GM23338 (cell line): ENCODE results near the gene CHCHD6. TPM values are rescaled to one million over a fixed set of nuclear protein-coding genes. Genes with fewer than 3 reads are reported as not detected.
A peak's percentile ranks its signal among the peaks of the same experiment; 100 is the strongest.

Experiments
- ATAC-seq: fragments of 200-7000 bp; cut with Tn5 transposase; 3 replicates; pipeline ENCODE4 v1.9.1; 2020
- DNase-seq: peaks from one replicate; pipeline ENCODE4 v3.0.0-alpha.2; 2015; ENCODE audit warnings: low spot score
- H2AFZ ChIP-seq: fragments of 200-600 bp; sonication (generic); 2 replicates; pipeline ENCODE4 v1.8.0; 2016; ENCODE audit warnings: antibody characterized with exemption, mild to moderate bottlenecking, moderate library complexity
- H3F3A ChIP-seq: fragments of 200-600 bp; sonication (generic); replicated peaks from 2 replicates; pipeline ENCODE4 v1.8.0; 2017; ENCODE audit warnings: antibody characterized with exemption, mixed run types, low read depth
- H3K27ac ChIP-seq: fragments of 200-600 bp; sonication (generic); 2 replicates; pipeline ENCODE4 v1.6.1; 2016; ENCODE audit warnings: low read depth
- H3K27me3 ChIP-seq: fragments of 200-600 bp; sonication (generic); 2 replicates; pipeline ENCODE4 v1.8.0; 2016; ENCODE audit warnings: mild to moderate bottlenecking, mixed run types, moderate library complexity; ENCODE audit not compliant: insufficient read depth
- H3K36me3 ChIP-seq: fragments of 200-600 bp; sonication (generic); 2 replicates; pipeline ENCODE4 v1.8.0; 2016; ENCODE audit warnings: mild to moderate bottlenecking; ENCODE audit not compliant: insufficient read depth
- H3K4me1 ChIP-seq: fragments of 200-600 bp; sonication (generic); 2 replicates; pipeline ENCODE4 v1.8.0; 2016; ENCODE audit warnings: mild to moderate bottlenecking, moderate library complexity; ENCODE audit not compliant: insufficient read depth
- H3K4me2 ChIP-seq: fragments of 200-600 bp; sonication (generic); 2 replicates; pipeline ENCODE4 v1.7.1; 2017; ENCODE audit warnings: mixed run types
- H3K4me3 ChIP-seq: fragments of 200-600 bp; sonication (generic); 2 replicates; pipeline ENCODE4 v1.6.1; 2016; ENCODE audit warnings: mixed run types
- H3K79me2 ChIP-seq: fragments of 200-600 bp; sonication (generic); replicated peaks from 2 replicates; pipeline ENCODE4 v1.8.0; 2017; ENCODE audit warnings: mild to moderate bottlenecking; ENCODE audit not compliant: insufficient read depth
- H3K9me2 ChIP-seq: fragments of 200-600 bp; sonication (generic); 2 replicates; pipeline ENCODE4 v1.8.0; 2017; ENCODE audit not compliant: insufficient read depth
- H4K20me1 ChIP-seq: fragments of 200-600 bp; sonication (generic); replicated peaks from 2 replicates; pipeline ENCODE4 v1.8.0; 2017; ENCODE audit warnings: mild to moderate bottlenecking; ENCODE audit not compliant: insufficient read depth
- H3K27ac Mint-ChIP-seq: 2 replicates; pipeline ENCODE4 v1.8.0; 2020; ENCODE audit warnings: inconsistent platforms, mild to moderate bottlenecking, moderate library complexity, mixed read lengths
- H3K27me3 Mint-ChIP-seq: 3 replicates; pipeline ENCODE4 v1.8.0; 2022; ENCODE audit warnings: low read depth, mild to moderate bottlenecking, moderate library complexity, mixed read lengths, inconsistent platforms; ENCODE audit not compliant: insufficient read depth, poor library complexity
- H3K36me3 Mint-ChIP-seq: 3 replicates; pipeline ENCODE4 v1.8.0; 2021; ENCODE audit warnings: low read depth, mild to moderate bottlenecking, inconsistent platforms, moderate library complexity, mixed read lengths
- H3K4me1 Mint-ChIP-seq: 3 replicates; pipeline ENCODE4 v1.8.0; 2020; ENCODE audit warnings: mild to moderate bottlenecking, inconsistent platforms, mixed read lengths
- H3K4me3 Mint-ChIP-seq: 3 replicates; pipeline ENCODE4 v1.8.0; 2021; ENCODE audit warnings: moderate library complexity, mild to moderate bottlenecking, inconsistent platforms, mixed read lengths
- H3K9me3 Mint-ChIP-seq: 3 replicates; pipeline ENCODE4 v1.8.0; 2020; ENCODE audit warnings: moderate library complexity, mild to moderate bottlenecking, inconsistent platforms, mixed read lengths
- CREB1 ChIP-seq: fragments of 250-450 bp; sonication (Bioruptor Pico); IDR thresholded peaks from 2 replicates; pipeline ENCODE4 v1.5.0; 2020; ENCODE audit warnings: low read depth, mild to moderate bottlenecking, moderate library complexity
- ETS1 ChIP-seq: IDR thresholded peaks from 2 replicates; pipeline ENCODE4 v1.6.1; 2016; ENCODE audit warnings: antibody characterized with exemption
- EZH2 ChIP-seq: fragments of 200-600 bp; sonication (generic); IDR thresholded peaks from one replicate; pipeline ENCODE4 v1.8.0; 2017; ENCODE audit warnings: antibody characterized with exemption, mild to moderate bottlenecking, low read depth; ENCODE audit not compliant: unreplicated experiment
- EZH2phosphoT487 ChIP-seq: fragments of 200-600 bp; sonication (generic); IDR thresholded peaks from one replicate; pipeline ENCODE4 v1.8.1; 2018; ENCODE audit warnings: antibody characterized with exemption; ENCODE audit not compliant: unreplicated experiment
- JUNB ChIP-seq: IDR thresholded peaks from one replicate; pipeline ENCODE4 v1.6.1; 2016; ENCODE audit warnings: antibody characterized with exemption; ENCODE audit not compliant: unreplicated experiment
- NANOG ChIP-seq: IDR thresholded peaks from 2 replicates; pipeline ENCODE4 v1.6.1; 2016; ENCODE audit warnings: antibody characterized with exemption, borderline replicate concordance
- POLR2AphosphoS5 ChIP-seq: IDR thresholded peaks from 2 replicates; pipeline ENCODE4 v1.6.1; 2016; ENCODE audit warnings: antibody characterized with exemption, low read depth
- REST ChIP-seq: IDR thresholded peaks from one replicate; pipeline ENCODE4 v1.6.1; 2018; ENCODE audit warnings: antibody characterized with exemption; ENCODE audit not compliant: unreplicated experiment
- STAT1 ChIP-seq: IDR thresholded peaks from one replicate; pipeline ENCODE4 v1.6.1; 2016; ENCODE audit warnings: antibody characterized with exemption; ENCODE audit not compliant: unreplicated experiment
- ZNF114 ChIP-seq: fragments of 250-450 bp; sonication (Bioruptor Pico); IDR thresholded peaks from 2 replicates; pipeline ENCODE4 v1.5.0; 2020; ENCODE audit warnings: mild to moderate bottlenecking, moderate library complexity
- ZNF331 ChIP-seq: fragments of 250-450 bp; sonication (Bioruptor Pico); IDR thresholded peaks from 2 replicates; pipeline ENCODE4 v1.5.0; 2020; ENCODE audit warnings: low read depth, mild to moderate bottlenecking, moderate library complexity
- ZNF462 ChIP-seq: fragments of 250-450 bp; sonication (Bioruptor Pico); IDR thresholded peaks from 2 replicates; pipeline ENCODE4 v1.5.0; 2020; ENCODE audit warnings: mild to moderate bottlenecking, moderate library complexity
- polyA plus RNA-seq: library from polyadenylated mRNA; unstranded; fragments of >200 nt; fragmentation: Nextera tagmentation; extraction: Ambion mirVana; gene quantifications from 2 replicates; pipeline ENCODE4 v1.2.1, GENCODE V29; 2016
- total RNA-seq: library from RNA; depleted of rRNA; stranded (reverse); fragments of >200 nt; shearing (Covaris generic); gene quantifications from 2 replicates; pipeline ENCODE4 v1.2.3, GENCODE V29; 2014
- TF ChIP-seq, protein P1 (sequence below), 2 experiments: fragments of 200-600 bp in 1 of 2; sonication (generic) in 1 of 2; conservative IDR thresholded peaks; 2 replicates each; pipeline versions ENCODE4 v1.5.1 to v1.6.1; 2016 to 2017; ENCODE audit warnings: antibody characterized with exemption in 2 of 2, low read depth in 2 of 2, mild to moderate bottlenecking in 2 of 2, moderate library complexity in 1 of 2

Gene CHCHD6
- total and polyA plus RNA-seq, 2 experiments from 2014 or later, result 28.8 to 43.0 TPM

DNA sequence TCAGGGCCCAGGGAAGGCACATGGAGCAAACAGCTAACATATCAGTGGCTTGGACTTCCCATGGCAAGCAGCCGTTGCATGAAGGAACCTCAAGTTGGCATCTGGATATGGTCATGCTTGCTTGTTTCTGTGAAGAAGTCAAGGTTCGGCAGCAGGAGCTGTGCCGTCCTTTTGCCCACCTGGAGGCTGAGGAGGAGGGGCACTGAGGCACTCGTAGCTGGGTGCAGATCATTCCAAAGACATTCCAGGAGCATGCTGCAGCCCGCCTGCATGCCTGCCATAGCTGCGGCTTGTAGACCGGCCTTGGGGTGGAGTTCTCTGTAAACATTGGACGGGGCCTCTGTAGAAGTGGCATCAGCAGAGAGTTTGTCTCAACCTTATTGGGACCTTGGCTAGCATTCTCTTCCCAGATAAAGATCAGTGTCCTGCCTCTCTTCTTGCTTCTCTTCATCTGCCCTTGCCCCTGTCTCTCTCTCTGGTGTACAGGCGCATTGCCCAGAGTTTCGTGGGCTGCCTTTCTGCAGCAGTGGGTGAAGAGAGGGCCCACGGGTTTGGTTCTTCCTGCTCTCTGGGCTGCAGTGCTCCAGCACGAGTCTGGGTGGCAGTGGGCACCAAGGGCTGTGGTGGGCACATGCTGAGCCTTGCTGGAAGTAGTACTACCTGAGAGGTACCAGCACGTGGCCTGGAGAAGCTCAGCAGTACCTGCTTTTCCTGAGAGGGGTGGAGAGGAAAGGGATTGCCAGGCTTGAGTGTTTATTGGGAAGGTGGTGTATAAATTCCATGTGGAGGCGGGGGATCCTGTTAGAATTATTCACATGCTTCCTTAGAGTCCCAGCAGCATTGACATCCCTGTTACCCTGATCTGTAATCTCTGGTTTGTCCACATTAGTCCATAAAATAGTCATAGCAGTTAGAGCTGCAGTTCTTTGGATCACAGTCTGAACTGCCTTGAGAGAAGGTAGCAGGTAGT, 49.4 kb downstream of the CHCHD6 start:
- H3K36me3 Mint-ChIP-seq, result 0 out of 3 replicates have a peak, but pooled peaks cover 5% of the 10 kb centered on the region
- no peak overlapping the region for H3K4me3 Mint-ChIP-seq
- TF ChIP-seq CREB1 (CRISPR knock-in tag) (no peak), EZH2 (no peak), ZNF462 (CRISPR knock-in tag) (no peak), ZNF114 (CRISPR knock-in tag) (no peak), REST (no peak), POLR2AphosphoS5 (no peak), EZH2phosphoT487 (no peak), ETS1 (no peak), STAT1 (no peak), JUNB (no peak), NANOG (no peak), ZNF331 (CRISPR knock-in tag) (no peak)
- TF ChIP-seq, protein P1, sequence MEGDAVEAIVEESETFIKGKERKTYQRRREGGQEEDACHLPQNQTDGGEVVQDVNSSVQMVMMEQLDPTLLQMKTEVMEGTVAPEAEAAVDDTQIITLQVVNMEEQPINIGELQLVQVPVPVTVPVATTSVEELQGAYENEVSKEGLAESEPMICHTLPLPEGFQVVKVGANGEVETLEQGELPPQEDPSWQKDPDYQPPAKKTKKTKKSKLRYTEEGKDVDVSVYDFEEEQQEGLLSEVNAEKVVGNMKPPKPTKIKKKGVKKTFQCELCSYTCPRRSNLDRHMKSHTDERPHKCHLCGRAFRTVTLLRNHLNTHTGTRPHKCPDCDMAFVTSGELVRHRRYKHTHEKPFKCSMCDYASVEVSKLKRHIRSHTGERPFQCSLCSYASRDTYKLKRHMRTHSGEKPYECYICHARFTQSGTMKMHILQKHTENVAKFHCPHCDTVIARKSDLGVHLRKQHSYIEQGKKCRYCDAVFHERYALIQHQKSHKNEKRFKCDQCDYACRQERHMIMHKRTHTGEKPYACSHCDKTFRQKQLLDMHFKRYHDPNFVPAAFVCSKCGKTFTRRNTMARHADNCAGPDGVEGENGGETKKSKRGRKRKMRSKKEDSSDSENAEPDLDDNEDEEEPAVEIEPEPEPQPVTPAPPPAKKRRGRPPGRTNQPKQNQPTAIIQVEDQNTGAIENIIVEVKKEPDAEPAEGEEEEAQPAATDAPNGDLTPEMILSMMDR (conservative IDR thresholded peaks at IDR 0.05; ENCODE audit: low read depth in 2 of 2), result no peak
- ATAC-seq, result no peak
- Histone ChIP-seq H2AFZ (no peak overlapping the region), H3K4me1 (peaks cover 22% of the 10 kb centered on the region), H3K27ac (0 out of 2 replicates have a peak overlapping the region, but pooled peaks have one; percentile 68), H3F3A (no peaks in the 10 kb centered on the region), H3K4me2 (no peak overlapping the region), H3K36me3 (no peaks in the 10 kb centered on the region), H3K79me2 (peaks cover 8% of the 10 kb centered on the region), H3K27me3 (no peaks in the 10 kb centered on the region), H3K9me2 (no peaks in the 10 kb centered on the region), H4K20me1 (no peaks in the 10 kb centered on the region; the same call in 1 of the 2 replicates), H3K4me3 (no peak overlapping the region)
- H3K9me3 Mint-ChIP-seq, result no peaks in the 10 kb centered on the region
- H3K27me3 Mint-ChIP-seq, result peaks cover 9% of the 10 kb centered on the region
- H3K4me1 Mint-ChIP-seq, result peaks cover 39% of the 10 kb centered on the region
- no peak for DNase-seq
- peak overlapping the region; percentile 47; the same call in 1 of the 2 replicates for H3K27ac Mint-ChIP-seq
